Loucy (cell line): ENCODE results near the gene PRDM5.
A peak's percentile ranks its signal among the peaks of the same experiment; 100 is the strongest.

Experiments
- H2AFZ ChIP-seq: fragments of 200-600 bp; sonication (generic); 2 replicates; pipeline ENCODE4 v1.6.0; 2016; ENCODE audit warnings: antibody characterized with exemption, mild to moderate bottlenecking, low read length, moderate library complexity
- H3F3A ChIP-seq: fragments of 200-600 bp; 2 replicates; pipeline ENCODE4 v1.6.0; 2016; ENCODE audit warnings: antibody characterized with exemption, low read depth, mild to moderate bottlenecking
- H3K27me3 ChIP-seq: fragments of 200-600 bp; sonication (generic); 2 replicates; pipeline ENCODE4 v1.6.1; 2014; ENCODE audit warnings: low read length, mild to moderate bottlenecking; ENCODE audit not compliant: insufficient read depth, poor library complexity, severe bottlenecking
- H3K36me3 ChIP-seq: fragments of 200-600 bp; sonication (generic); 2 replicates; pipeline ENCODE4 v1.6.1; 2016; ENCODE audit warnings: low read length; ENCODE audit not compliant: insufficient read depth
- H3K4me1 ChIP-seq: fragments of 200-600 bp; sonication (generic); 2 replicates; pipeline ENCODE4 v1.5.1; 2014; ENCODE audit warnings: low read length, mild to moderate bottlenecking; ENCODE audit not compliant: insufficient read depth, poor library complexity, severe bottlenecking
- H3K4me2 ChIP-seq: fragments of 200-600 bp; sonication (generic); 2 replicates; pipeline ENCODE4 v1.6.0; 2014; ENCODE audit warnings: antibody characterized with exemption, low read length, low read depth, mild to moderate bottlenecking; ENCODE audit not compliant: poor library complexity, severe bottlenecking
- H3K4me3 ChIP-seq: fragments of 200-600 bp; sonication (generic); 2 replicates; pipeline ENCODE4 v1.5.1; 2014; ENCODE audit warnings: low read length, mild to moderate bottlenecking, mixed read lengths; ENCODE audit not compliant: poor library complexity, severe bottlenecking
- H3K79me2 ChIP-seq: fragments of 200-600 bp; sonication (generic); 2 replicates; pipeline ENCODE4 v1.6.1; 2014; ENCODE audit warnings: low read length; ENCODE audit not compliant: insufficient read depth
- H3K9ac ChIP-seq: fragments of 200-600 bp; sonication (generic); 2 replicates; pipeline ENCODE4 v1.6.0; 2014; ENCODE audit warnings: mild to moderate bottlenecking, low read depth, low read length, moderate library complexity; ENCODE audit not compliant: poor library complexity, severe bottlenecking
- H3K9me2 ChIP-seq: fragments of 200-600 bp; sonication (generic); replicated peaks from 2 replicates; pipeline ENCODE4 v1.6.1; 2016; ENCODE audit warnings: low read depth, low read length, mixed read lengths
- H3K9me3 ChIP-seq: fragments of 200-600 bp; sonication (generic); 2 replicates; pipeline ENCODE4 v1.6.1; 2014; ENCODE audit warnings: mild to moderate bottlenecking, antibody characterized with exemption, low read length, low read depth; ENCODE audit not compliant: insufficient read depth
- H4K20me1 ChIP-seq: fragments of 200-600 bp; sonication (generic); 2 replicates; pipeline ENCODE4 v1.6.0; 2014; ENCODE audit warnings: antibody characterized with exemption, low read length, mild to moderate bottlenecking; ENCODE audit not compliant: insufficient read depth, poor library complexity, severe bottlenecking
- CTCF ChIP-seq: fragments of 200-600 bp; sonication (generic); conservative IDR thresholded peaks from 2 replicates; pipeline ENCODE4 v1.5.1; 2014; ENCODE audit warnings: mild to moderate bottlenecking, antibody characterized with exemption, low read length
- EZH2phosphoT487 ChIP-seq: fragments of 200-600 bp; IDR thresholded peaks from 2 replicates; pipeline ENCODE4 v1.6.1; 2018; ENCODE audit warnings: antibody characterized with exemption, mild to moderate bottlenecking, moderate library complexity, borderline replicate concordance

Gene PRDM5

DNA sequence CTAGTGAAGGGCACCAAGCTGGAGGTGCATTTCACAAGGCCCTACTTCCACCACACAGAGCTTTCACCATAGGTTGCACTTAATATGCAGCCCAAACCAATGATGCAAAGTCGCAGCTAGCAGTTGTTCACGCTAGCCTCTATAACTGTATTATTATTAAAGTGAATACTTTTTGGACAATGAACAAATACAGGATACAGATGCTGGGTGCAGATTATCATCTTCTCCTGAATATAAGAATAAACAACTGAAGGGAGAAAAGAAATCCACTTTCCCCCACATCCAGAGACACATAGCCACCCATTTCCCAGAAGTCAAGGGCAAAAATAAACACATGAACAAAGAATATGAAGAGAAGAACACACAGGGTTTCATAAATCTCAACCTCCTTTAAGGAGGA, 107.2 kb downstream of the PRDM5 start:
- Histone ChIP-seq H3K9ac (no peak overlapping the region), H3K4me3 (no peak overlapping the region), H3F3A (no peaks in the 10 kb centered on the region), H2AFZ (no peak overlapping the region), H3K9me2 (no peaks in the 10 kb centered on the region), H3K9me3 (no peaks in the 10 kb centered on the region), H3K4me1 (no peaks in the 10 kb centered on the region), H3K4me2 (no peak overlapping the region), H4K20me1 (no peaks in the 10 kb centered on the region), H3K36me3 (no peaks in the 10 kb centered on the region), H3K79me2 (no peaks in the 10 kb centered on the region), H3K27me3 (no peaks in the 10 kb centered on the region)
- no peak for TF ChIP-seq CTCF

DNA sequence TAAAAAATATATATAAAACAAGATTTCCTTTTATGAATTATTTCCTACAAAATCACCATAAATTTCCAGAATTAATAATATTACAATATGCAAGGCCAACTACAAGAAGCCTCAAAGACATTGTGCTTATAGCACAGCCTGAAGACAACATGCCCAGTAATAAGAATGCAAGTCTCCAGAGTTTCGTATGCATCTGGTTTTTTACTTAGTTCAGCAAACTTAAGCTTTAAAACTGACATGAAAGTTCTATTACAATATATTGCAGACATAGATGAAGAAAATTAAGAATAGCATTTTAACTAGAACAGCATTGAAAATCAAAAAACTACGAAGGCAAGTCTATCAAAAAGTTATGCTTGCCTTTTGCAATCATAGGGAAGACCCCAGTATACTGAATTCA, 107.6 kb downstream of the PRDM5 start:
- Histone ChIP-seq H3K4me2 (no peak overlapping the region), H3K9me3 (no peaks in the 10 kb centered on the region), H3K79me2 (no peaks in the 10 kb centered on the region), H3K36me3 (no peaks in the 10 kb centered on the region), H3K4me3 (no peak overlapping the region), H3F3A (no peaks in the 10 kb centered on the region), H4K20me1 (no peaks in the 10 kb centered on the region), H3K4me1 (no peaks in the 10 kb centered on the region), H3K9me2 (no peaks in the 10 kb centered on the region), H3K9ac (no peak overlapping the region), H2AFZ (no peak overlapping the region), H3K27me3 (no peaks in the 10 kb centered on the region)
- TF ChIP-seq CTCF: no peak
- TF ChIP-seq EZH2phosphoT487: no peak

DNA sequence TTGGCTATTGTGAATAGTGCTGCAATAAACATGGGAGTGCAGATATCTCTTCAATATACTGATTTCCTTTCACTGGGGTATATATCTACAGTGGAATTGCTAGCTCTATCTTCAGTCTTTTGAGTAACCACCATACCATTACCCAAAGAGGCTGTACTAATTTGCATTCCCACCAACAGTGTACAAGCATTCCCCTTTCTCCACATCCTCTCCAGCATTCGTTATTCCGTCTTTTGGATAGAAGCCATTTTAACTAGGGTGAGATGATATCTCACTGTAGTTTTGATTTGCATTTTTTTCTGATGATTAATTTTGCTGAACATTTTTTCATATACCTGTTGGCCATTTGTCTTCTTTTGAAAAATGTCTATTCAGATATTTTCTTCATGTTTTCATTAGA, 110.3 kb downstream of the PRDM5 start:
- Histone ChIP-seq H3F3A (no peaks in the 10 kb centered on the region), H3K4me3 (no peak overlapping the region), H3K9ac (no peak overlapping the region), H3K27me3 (no peaks in the 10 kb centered on the region), H3K4me2 (no peak overlapping the region), H3K9me3 (no peaks in the 10 kb centered on the region), H3K9me2 (no peaks in the 10 kb centered on the region), H4K20me1 (no peaks in the 10 kb centered on the region), H2AFZ (no peak overlapping the region), H3K4me1 (no peaks in the 10 kb centered on the region), H3K36me3 (no peaks in the 10 kb centered on the region), H3K79me2 (no peaks in the 10 kb centered on the region)
- TF ChIP-seq EZH2phosphoT487: no peak

DNA sequence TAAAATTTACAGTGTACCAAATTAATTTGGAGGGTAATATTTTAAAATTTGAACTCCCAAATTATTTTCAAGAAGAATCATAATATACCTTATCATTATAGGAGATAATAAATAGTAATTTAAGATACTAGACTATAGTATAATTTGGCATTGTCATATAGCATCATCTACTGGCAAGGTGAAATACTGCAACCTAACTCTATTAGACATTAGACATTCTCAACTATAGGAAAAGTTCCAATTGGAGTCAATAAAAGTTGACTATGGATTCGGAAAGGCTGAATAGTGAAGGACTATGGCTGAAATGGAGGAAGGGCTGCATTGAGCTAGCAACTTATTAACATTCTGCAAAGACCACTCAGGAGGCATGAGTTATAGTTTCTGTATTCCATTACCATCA, 113.0 kb downstream of the PRDM5 start:
- Histone ChIP-seq H3K79me2 (no peaks in the 10 kb centered on the region), H3K36me3 (no peaks in the 10 kb centered on the region), H3F3A (no peaks in the 10 kb centered on the region), H3K9me2 (no peaks in the 10 kb centered on the region), H3K4me3 (no peak overlapping the region), H3K9ac (no peak overlapping the region), H3K4me1 (no peaks in the 10 kb centered on the region), H3K4me2 (no peak overlapping the region), H3K27me3 (no peaks in the 10 kb centered on the region), H2AFZ (no peak overlapping the region), H4K20me1 (no peaks in the 10 kb centered on the region), H3K9me3 (no peaks in the 10 kb centered on the region)
- TF ChIP-seq EZH2phosphoT487 (no peak), CTCF (peak; percentile 23; the same call in 1 of the 2 replicates)
